ENCODE results near the gene SLC39A6.

SLC39A6 gene

DNA sequence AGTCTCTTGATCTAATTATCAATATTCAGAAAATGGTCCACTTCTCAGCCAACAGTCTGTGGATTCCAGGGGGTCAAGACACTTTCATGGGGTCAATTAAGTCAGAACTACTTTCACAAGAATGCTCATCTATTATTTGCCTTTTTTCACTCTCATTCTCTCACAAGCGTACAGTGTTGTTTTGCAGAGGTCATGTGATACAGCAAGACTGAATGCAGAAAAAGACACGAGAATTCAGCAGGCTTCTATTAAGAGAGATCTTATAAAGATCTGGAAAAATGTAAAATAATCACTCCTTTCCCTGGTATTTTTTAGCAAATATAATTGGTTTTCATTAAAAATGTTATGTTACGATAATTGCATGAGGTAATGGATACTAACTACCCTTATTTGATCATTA lies 70.5 kb downstream of the SLC39A6 start:
- TF ChIP-seq CTCF (IDR thresholded peaks at IDR 0.05; ENCODE audit: borderline replicate concordance, insufficient read depth, low read depth, low read length): no peak
- no peak overlapping the region for H3K4me3 ChIP-seq (ENCODE audit: low read depth, low read length)

All from GM12875 (cell line).